ENCODE measurements around the gene TRIM8. TPM values are rescaled to one million over a fixed set of nuclear protein-coding genes. Genes with fewer than 3 reads are reported as not detected.

Gene TRIM8
- total and polyA plus RNA-seq, 2 of the 4 experiments (the other 2 are of a cell fraction), result 25.5 to 126 TPM

DNA sequence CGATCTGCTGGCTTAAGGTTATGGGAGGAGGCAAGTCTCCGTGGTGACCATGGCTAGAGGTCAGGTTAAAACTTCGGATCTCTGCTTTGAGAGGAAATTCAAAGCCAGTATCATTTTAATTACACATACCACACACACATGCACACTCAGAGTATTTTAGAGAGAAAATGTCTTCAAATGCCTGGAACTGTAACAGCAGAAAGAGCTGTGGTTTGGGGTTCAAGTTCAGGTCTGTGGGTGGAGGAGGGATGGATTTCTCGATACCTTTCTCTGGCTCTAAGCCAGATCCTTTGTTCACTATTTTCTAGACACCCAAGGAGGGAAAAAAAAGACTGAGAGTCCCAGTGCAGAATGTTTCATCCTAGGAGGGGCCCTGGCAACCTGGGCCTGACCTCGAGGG lies 37.4 kb downstream of the TRIM8 start:
- ChIA-PET CTCF (no interaction called here), POLR2A (ENCODE audit: unreplicated experiment) (no interaction called here)
- no peak overlapping the region for H3K27ac ChIP-seq (ENCODE audit: insufficient read depth, low read length)
- no peak overlapping the region for H4K91ac ChIP-seq (ENCODE audit: insufficient read depth, low read depth, low read length)
- H3K23ac ChIP-seq (ENCODE audit: low read depth, low read length), result 0 out of 2 replicates have a peak overlapping the region, but pooled peaks have one; percentile 33
- H2BK20ac ChIP-seq (ENCODE audit: low read depth, low read length), result no peak overlapping the region
- no peak overlapping the region for H3K9ac ChIP-seq (ENCODE audit: low read depth, low read length)
- peak overlapping the region; percentile 9 for H2AK9ac ChIP-seq (replicated peaks; ENCODE audit: low read depth, low read length, poor library complexity)
- no peak overlapping the region for H3K56ac ChIP-seq (ENCODE audit: extremely low read depth, insufficient read depth, low read length)
- dilution Hi-C loops (cut with HindIII; ENCODE audit: low sequenced_read_pairs, unreplicated experiment) (no loop called here), intact Hi-C loops (cut with micrococcal nuclease) (no loop called here), in situ Hi-C loops (cut with MboI; ENCODE audit: low sequenced_read_pairs) (no loop called here)
- BruUV-seq (replicated peaks), result no TSS peak
- no peak overlapping the region for H3K18ac ChIP-seq (ENCODE audit: low read depth, low read length)
- no peak overlapping the region for H2BK5ac ChIP-seq (ENCODE audit: low read depth, low read length, poor library complexity, severe bottlenecking)
- no peak overlapping the region for H3K4me2 ChIP-seq (ENCODE audit: low read depth, low read length)
- H4K5ac ChIP-seq (ENCODE audit: low read depth, low read length), result no peak overlapping the region
- no peak for TF ChIP-seq FOS (IDR thresholded peaks at IDR 0.05; ENCODE audit: low read depth, low read length)
- TF ChIP-seq MAZ (IDR thresholded peaks at IDR 0.05; ENCODE audit: borderline replicate concordance, low read depth, low read length), result no peak
- no peak for TF ChIP-seq MXI1 (IDR thresholded peaks at IDR 0.05; ENCODE audit: borderline replicate concordance, low read depth, low read length)
- 0 out of 2 replicates have a peak overlapping the region, but pooled peaks have one; percentile 36 for H3K14ac ChIP-seq (replicated peaks; ENCODE audit: low read depth, low read length)
- no peak overlapping the region for H2BK120ac ChIP-seq (ENCODE audit: low read depth, low read length)
- H3K79me1 ChIP-seq (ENCODE audit: low read depth in 1 of 2, low read length in 2 of 2), result peaks cover 9 to 28% of the 10 kb centered on the region in 2 experiments; a peak in 3 of 4 replicates
- H2BK15ac ChIP-seq (ENCODE audit: low read depth, low read length), result no peak overlapping the region
- no peaks in the 10 kb centered on the region for H3K27me3 ChIP-seq (ENCODE audit: control insufficient read depth, insufficient read depth, low read length)
- no peaks in the 10 kb centered on the region for H3K9me3 ChIP-seq (ENCODE audit: control insufficient read depth, insufficient read depth, low read length)
- H4K8ac ChIP-seq (ENCODE audit: low read depth in 2 of 2, low read length in 2 of 2), result no peak overlapping the region
- no peak overlapping the region for H2AFZ ChIP-seq (replicated peaks; ENCODE audit: low read length, poor library complexity)
- WGBS, 2 experiments (ENCODE audit: extremely low coverage in 2 of 2, insufficient read length in 1 of 2), result 57% methylated on average over 1 of the region's 5 CpGs; no CpG with 5 or more reads in 1 of the 2 experiments
- no peak overlapping the region for H2AK5ac ChIP-seq (ENCODE audit: low read depth, low read length)
- peaks cover 25% of the 10 kb centered on the region for H3K4me1 ChIP-seq (ENCODE audit: control insufficient read depth, insufficient read depth, low read length)
- H4K20me1 ChIP-seq (ENCODE audit: insufficient read depth, low read length), result no peaks in the 10 kb centered on the region
- H3K36me3 ChIP-seq (ENCODE audit: control insufficient read depth, insufficient read depth, low read length), result peaks cover 15% of the 10 kb centered on the region
- H3K4ac ChIP-seq (ENCODE audit: low read depth, low read length), result no peak overlapping the region
- no peak overlapping the region for H3K4me3 ChIP-seq (ENCODE audit: insufficient read depth, low read depth, low read length)
- no peak for DNase-seq
- H3K9me1 ChIP-seq (ENCODE audit: insufficient read depth, low read length), result peaks cover 21% of the 10 kb centered on the region
- ATAC-seq (ENCODE audit: low read depth), result no peak
